Gastrocnemius medialis (tissue), 4 donors: Measurements from ENCODE around the gene MEGF8.

Experiments used
- POLR2A ChIP-seq, 2 donors: fragments of 450-650 bp; IDR thresholded peaks; one replicate each; pipeline ENCODE4 v1.6.1; 2017; ENCODE audit warnings: antibody characterized with exemption in 2 of 2, mild to moderate bottlenecking in 2 of 2, moderate library complexity in 2 of 2
- TF ChIP-seq, protein P1 (sequence below), 5 experiments: fragments of 450-650 bp in 3 of 5; fragments of 200-600 bp in 2 of 5; sonication (generic) in 2 of 5; IDR thresholded peaks in 4 of 5; conservative IDR thresholded peaks in 1 of 5; 1 replicate in 4 of 5; 2 replicates in 1 of 5; pipeline ENCODE4 v1.5.1; 2016 to 2019; ENCODE audit warnings: antibody characterized with exemption in 5 of 5, mild to moderate bottlenecking in 3 of 5, moderate library complexity in 3 of 5

DNA sequence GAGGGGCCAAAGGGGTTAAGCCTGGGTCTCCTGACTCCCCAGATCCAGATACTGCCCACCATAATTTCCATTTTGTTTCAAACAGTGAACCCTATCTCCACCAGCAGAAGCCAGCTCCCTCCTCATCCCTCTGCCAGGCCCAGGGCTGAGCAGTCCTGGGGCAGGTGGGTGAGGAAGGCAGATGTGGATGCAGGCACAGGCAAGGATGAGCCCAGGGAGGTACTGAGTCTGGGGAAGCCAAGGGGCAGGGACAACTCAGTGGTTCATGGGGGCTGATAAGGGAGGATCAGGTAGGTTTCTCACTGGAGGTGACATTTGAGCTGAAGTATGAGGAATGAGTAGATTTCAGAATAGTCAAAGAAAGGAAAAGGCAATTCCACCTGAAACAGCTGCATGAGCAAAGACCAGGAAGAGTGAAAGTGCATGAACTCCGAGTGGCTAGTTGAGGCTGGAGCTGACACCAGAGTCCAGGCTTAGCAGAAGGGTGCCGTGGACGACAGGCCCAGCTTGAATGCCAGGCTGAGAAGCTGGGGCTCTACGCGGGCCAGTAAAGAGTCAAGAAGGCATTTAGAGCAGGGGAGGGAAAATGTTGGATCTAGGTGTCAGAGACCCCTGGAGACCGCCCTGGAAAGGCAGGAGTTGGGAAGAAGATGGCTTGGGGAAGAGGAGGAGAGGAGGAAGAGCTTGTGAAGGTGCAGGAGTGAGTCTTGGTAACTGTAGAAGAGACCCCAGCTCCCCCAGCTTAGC, 46.1 kb upstream of the MEGF8 start:
- TF ChIP-seq, protein P1, sequence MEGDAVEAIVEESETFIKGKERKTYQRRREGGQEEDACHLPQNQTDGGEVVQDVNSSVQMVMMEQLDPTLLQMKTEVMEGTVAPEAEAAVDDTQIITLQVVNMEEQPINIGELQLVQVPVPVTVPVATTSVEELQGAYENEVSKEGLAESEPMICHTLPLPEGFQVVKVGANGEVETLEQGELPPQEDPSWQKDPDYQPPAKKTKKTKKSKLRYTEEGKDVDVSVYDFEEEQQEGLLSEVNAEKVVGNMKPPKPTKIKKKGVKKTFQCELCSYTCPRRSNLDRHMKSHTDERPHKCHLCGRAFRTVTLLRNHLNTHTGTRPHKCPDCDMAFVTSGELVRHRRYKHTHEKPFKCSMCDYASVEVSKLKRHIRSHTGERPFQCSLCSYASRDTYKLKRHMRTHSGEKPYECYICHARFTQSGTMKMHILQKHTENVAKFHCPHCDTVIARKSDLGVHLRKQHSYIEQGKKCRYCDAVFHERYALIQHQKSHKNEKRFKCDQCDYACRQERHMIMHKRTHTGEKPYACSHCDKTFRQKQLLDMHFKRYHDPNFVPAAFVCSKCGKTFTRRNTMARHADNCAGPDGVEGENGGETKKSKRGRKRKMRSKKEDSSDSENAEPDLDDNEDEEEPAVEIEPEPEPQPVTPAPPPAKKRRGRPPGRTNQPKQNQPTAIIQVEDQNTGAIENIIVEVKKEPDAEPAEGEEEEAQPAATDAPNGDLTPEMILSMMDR (IDR thresholded peaks at IDR 0.05 in 4 of 5, conservative IDR thresholded peaks at IDR 0.05 in 1 of 5) = no peak
- no peak for TF ChIP-seq POLR2A (IDR thresholded peaks at IDR 0.05)
